ENCODE results near the gene MICAL2.

DNA sequence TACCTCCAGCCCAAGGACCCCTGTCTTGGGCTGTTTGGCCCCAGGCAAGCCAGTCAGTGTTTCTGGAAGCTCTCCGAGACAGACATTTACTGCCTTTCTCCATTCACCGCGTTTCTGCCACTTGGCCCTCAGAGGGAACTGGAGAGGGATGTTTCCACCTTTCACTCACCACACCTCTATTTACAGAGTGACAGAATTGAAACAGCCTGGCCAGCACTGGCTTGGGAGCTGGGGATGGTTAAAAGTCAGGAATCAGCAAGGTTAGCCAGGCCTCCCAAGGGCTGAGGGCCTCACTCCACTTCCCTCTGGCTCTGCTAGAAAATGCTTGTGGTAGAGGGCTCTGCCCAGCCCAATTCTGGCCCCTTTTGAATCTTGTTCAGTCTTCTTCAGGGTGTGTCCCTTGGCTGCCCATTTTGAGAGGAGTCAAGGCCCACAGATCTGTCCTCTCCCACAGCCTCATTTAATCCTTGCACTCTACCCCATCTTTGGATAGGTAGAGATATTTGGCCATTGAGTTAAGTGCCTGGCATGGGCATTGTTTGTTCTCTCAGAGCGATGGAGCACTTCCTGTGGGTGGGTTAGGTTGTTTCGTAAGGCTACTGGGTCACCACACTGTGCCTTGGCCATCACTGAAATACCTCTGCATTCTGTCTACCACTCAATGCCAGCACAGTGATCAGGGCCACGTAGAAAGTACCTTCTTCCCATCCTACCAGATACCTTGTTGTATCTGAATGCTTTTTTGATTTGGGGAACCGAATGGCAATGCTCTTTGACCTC, 119.2 kb downstream of the MICAL2 start:
- TF ChIP-seq SREBF1 (IDR thresholded peaks at IDR 0.05; ENCODE audit: low read length) (no peak), CHD4 (IDR thresholded peaks at IDR 0.05) (no peak)
